Heart right ventricle (tissue), 16 donors: ENCODE measurements around the gene PLXDC2. TPM values are rescaled to one million over a fixed set of nuclear protein-coding genes. Genes with fewer than 3 reads are reported as not detected.

Source experiments
- ATAC-seq, 8 donors: fragments of 200-7000 bp; cut with Tn5 transposase; one replicate each; pipeline ENCODE4 v1.9.1; 2020; ENCODE audit warnings: mild to moderate bottlenecking in 8 of 8, moderate library complexity in 8 of 8, moderate number of reproducible peaks in 1 of 8
- DNase-seq, 2 donors: peaks; one replicate each; pipeline ENCODE4 v3.0.0-alpha.2; 2020
- H3K27ac ChIP-seq, 10 donors: fragments of 200-600 bp; sonication (generic) in 2 of 10; one replicate each; pipeline versions ENCODE4 v1.5.0 to v1.8.0; 2020 to 2022; ENCODE audit warnings: mild to moderate bottlenecking in 3 of 10
- H3K27me3 ChIP-seq, 7 donors: fragments of 200-600 bp; one replicate each; pipeline ENCODE4 v1.8.0; 2021 to 2022; ENCODE audit warnings: mild to moderate bottlenecking in 2 of 7
- H3K36me3 ChIP-seq, 9 donors: fragments of 200-600 bp; sonication (generic) in 1 of 9; one replicate each; pipeline versions ENCODE4 v1.5.0 to v1.8.0; 2020 to 2022; ENCODE audit warnings: mild to moderate bottlenecking in 2 of 9
- H3K4me1 ChIP-seq, 9 donors: fragments of 200-600 bp; sonication (generic) in 1 of 9; one replicate each; pipeline versions ENCODE4 v1.5.0 to v1.8.0; 2020 to 2022; ENCODE audit warnings: mild to moderate bottlenecking in 4 of 9
- H3K4me3 ChIP-seq, 10 donors: fragments of 200-600 bp; sonication (generic) in 2 of 10; one replicate each; pipeline versions ENCODE4 v1.5.0 to v1.8.0; 2020 to 2022; ENCODE audit warnings: mild to moderate bottlenecking in 7 of 10, moderate library complexity in 2 of 10
- H3K9me3 ChIP-seq, 11 donors: fragments of 200-600 bp in 10 of 11; sonication (generic) in 2 of 11; one replicate each; pipeline versions ENCODE4 v1.5.0 to v1.8.0; 2013 to 2022; ENCODE audit warnings: mild to moderate bottlenecking in 2 of 11, control low read depth in 1 of 11, moderate library complexity in 1 of 11
- WGBS, 2 donors: extraction: QIAGEN DNeasy Blood & Tissue Kit; methylation state at CpG; one replicate each; pipeline ENCODE4 v1.1.7; 2013; ENCODE audit warnings: inconsistent platforms in 1 of 2; 5-methylcytosine and 5-hydroxymethylcytosine counted together
- intact Hi-C, 10 donors: fragments of 100-400 bp; cut with DNase I; formaldehyde crosslinking; loops; one replicate each; pipeline versions ENCODE4 v1.11.1 to v1.14.2; 2022
- polyA plus RNA-seq, 2 donors: library from polyadenylated mRNA; stranded (reverse); fragments of 200-250 nt; gene quantifications; one replicate each; pipeline ENCODE4 v1.2.3, GENCODE V29; 2013
- total RNA-seq, 10 donors: library from RNA; stranded (reverse); fragmentation: NEBNext Ultra II Directional in 3 of 10; extraction: Animal tissue kit (Norgen Biotek cat#: 25700) in 3 of 10; gene quantifications; one replicate each; pipeline versions ENCODE4 v1.2.1 to v1.2.4, GENCODE V29; 2021 to 2023
- TF ChIP-seq, protein P1 (sequence below), 9 donors: fragments of 200-600 bp; sonication (generic) in 2 of 9; IDR thresholded peaks; one replicate each; pipeline versions ENCODE4 v1.5.0 to v1.8.0; 2021 to 2022; ENCODE audit warnings: antibody characterized with exemption in 9 of 9, mild to moderate bottlenecking in 5 of 9, moderate library complexity in 1 of 9
- donor health status: Arrhythmogenic right ventricular cardiomyopathy.
- donor health status: ischemic (EF 13 %, LVEDD 7.1; RV severe dilation, severe dysfunction).
- donor health status: healthy with polysubstance abuse.
- donor health status: DM: no; HTN: yes; CAD: no.
- donor health status: DM: no; HTN: no; CAD: no.
- donor health status: ischemic (EF 25% LVEDD 6.9; RV normal size, moderate dysfunction).
- donor health status: ischemic (EF 25% LVEDD 5.7; RV mildly dilated, moderate dysfunction).
- donor health status: healthy.
- donor health status: DM: yes; HTN: yes; CAD: no.
- donor health status: Ischemic cardiomyopathy.
- donor health status: ischemic (EF 35%, LVEDD 5.7; RV mildly dilated, moderate dysfunction).
- donor health status: nonischemic (EF 11% LVEDD 7.7; RV severe dilation, severe dysfunction).
- donor health status: DM: yes; HTN: yes; CAD: no.
- donor health status: PGD.
- donor health status: ischemic (EF 29% LVEDD 5.4; RV normal size, mild dysfunction).
- donor health status: nonischemic (EF 23%, LVEDD 6.1; RV moderate dilation, normal function).

PLXDC2 gene
- total and polyA plus RNA-seq, 12 donors, result 4.6 to 26.8 (median 16.9) TPM

GRCh38 chr10:20094226-20094976, 278.2 kb downstream of the PLXDC2 start:
- H3K4me1 ChIP-seq, result peaks cover 0 to 20% (median 9%) of the 10 kb centered on the region in 9 donors
- 75% methylated on average over 5 of the region's 5 CpGs for WGBS, 2 donors
- TF ChIP-seq, protein P1, sequence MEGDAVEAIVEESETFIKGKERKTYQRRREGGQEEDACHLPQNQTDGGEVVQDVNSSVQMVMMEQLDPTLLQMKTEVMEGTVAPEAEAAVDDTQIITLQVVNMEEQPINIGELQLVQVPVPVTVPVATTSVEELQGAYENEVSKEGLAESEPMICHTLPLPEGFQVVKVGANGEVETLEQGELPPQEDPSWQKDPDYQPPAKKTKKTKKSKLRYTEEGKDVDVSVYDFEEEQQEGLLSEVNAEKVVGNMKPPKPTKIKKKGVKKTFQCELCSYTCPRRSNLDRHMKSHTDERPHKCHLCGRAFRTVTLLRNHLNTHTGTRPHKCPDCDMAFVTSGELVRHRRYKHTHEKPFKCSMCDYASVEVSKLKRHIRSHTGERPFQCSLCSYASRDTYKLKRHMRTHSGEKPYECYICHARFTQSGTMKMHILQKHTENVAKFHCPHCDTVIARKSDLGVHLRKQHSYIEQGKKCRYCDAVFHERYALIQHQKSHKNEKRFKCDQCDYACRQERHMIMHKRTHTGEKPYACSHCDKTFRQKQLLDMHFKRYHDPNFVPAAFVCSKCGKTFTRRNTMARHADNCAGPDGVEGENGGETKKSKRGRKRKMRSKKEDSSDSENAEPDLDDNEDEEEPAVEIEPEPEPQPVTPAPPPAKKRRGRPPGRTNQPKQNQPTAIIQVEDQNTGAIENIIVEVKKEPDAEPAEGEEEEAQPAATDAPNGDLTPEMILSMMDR (IDR thresholded peaks at IDR 0.05), result no peak
- no peak for DNase-seq
- H3K4me3 ChIP-seq, result no peak overlapping the region
- H3K27me3 ChIP-seq, result no peaks in the 10 kb centered on the region
- H3K36me3 ChIP-seq, result no peaks in the 10 kb centered on the region
- peaks cover 0 to 14% (median 5%) of the 10 kb centered on the region in 11 donors for H3K9me3 ChIP-seq
- intact Hi-C loops, result loop anchor here in 1 of 10 donors (10.0 kb wide), 1 partner anchor 280 kb away; the partner anchor contains the start of gene PLXDC2
- no peak overlapping the region for H3K27ac ChIP-seq
- ATAC-seq, result no peak

DNA sequence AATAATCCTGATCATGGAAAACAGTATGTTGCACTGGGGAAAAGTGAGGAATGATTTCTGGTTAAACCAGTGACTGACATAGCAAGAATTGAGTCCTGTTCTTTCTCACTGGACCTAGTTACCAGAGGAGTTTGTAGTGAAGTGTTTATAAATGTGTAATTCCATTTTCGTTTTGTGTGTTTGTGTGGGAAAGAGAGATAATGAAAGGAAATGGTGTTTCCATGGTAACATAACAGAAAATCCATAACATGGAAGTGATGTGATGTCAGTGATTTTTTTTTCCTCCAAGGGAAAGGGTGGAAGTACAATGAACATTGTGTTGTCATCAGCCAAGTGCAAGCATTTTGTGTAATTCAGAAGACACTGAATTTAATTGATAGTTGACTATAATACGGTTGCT, 283.9 kb downstream of the PLXDC2 start:
- 30 to 36% methylated on average over 2 of the region's 2 CpGs for WGBS, 2 donors
- TF ChIP-seq, protein P1 (IDR thresholded peaks at IDR 0.05), result no peak
- Histone ChIP-seq H3K27me3 (no peaks in the 10 kb centered on the region), H3K36me3 (no peaks in the 10 kb centered on the region), H3K4me3 (peak overlapping the region in 2 of 10 donors; percentile 1 to 20), H3K27ac (peak overlapping the region in 9 of 10 donors; percentile 49 to 80 (median 66)), H3K4me1 (peaks cover 0 to 42% (median 23%) of the 10 kb centered on the region in 9 donors), H3K9me3 (no peaks in the 10 kb centered on the region)
- intact Hi-C loops, result loop anchor here in 1 of 10 donors (5.0 kb wide), 1 partner anchor 283 kb away; the partner anchor contains the start of gene PLXDC2
- DNase-seq (peak in 1 of 2 donors; percentile 11), ATAC-seq (peak in 7 of 8 donors; percentile 69 to 93 (median 87))

DNA sequence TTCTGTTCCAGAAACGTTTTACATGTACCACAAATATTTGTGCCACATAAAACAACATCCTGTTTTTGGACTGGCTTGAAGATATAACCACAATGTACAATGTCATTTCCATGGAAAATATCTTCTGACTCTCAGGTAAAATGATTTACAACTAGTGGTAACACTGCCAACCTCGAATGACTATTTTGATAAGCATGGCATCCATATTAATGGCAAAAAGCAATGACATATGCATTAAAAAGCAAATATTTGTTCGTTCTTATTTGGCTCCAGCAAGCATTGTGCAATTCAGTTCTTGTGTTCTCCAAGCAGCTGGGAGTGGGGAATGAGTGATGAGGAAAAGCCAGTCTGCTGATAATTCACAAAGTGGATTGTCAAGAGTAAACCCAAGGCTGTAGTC, 289.0 kb downstream of the PLXDC2 start:
- H3K27me3 ChIP-seq, result no peaks in the 10 kb centered on the region
- WGBS, 2 donors, result 62 to 68% methylated on average over 3 of the region's 3 CpGs
- H3K36me3 ChIP-seq, result no peaks in the 10 kb centered on the region
- ATAC-seq (no peak), DNase-seq (no peak)
- intact Hi-C loops, result no loop called here
- TF ChIP-seq, protein P1 (IDR thresholded peaks at IDR 0.05), result no peak
- H3K9me3 ChIP-seq, result no peaks in the 10 kb centered on the region
- no peak overlapping the region for H3K4me3 ChIP-seq
- H3K27ac ChIP-seq, result no peak overlapping the region
- peaks cover 0 to 20% (median 6%) of the 10 kb centered on the region in 9 donors for H3K4me1 ChIP-seq

DNA sequence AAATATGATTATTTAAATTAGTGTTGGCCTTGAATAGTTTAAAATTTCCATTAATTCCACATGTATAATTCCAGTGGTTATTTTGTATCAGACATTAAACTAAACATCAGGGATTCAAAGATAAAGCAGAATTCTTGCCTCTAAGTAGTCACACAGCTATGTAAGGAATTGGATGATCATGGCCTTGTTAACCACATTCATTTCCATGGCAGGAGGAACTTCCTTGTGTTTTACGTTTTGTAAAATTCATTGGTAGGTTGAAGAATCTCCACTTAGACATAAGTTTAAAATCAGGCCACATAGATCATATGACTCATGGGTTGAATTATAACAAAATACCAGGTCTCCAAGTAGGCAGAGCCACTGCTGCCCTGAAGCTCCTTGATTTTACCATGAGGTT, 289.7 kb downstream of the PLXDC2 start:
- WGBS, 2 donors, result 89 to 98% methylated on average over 1 of the region's 1 CpG
- Histone ChIP-seq H3K9me3 (no peaks in the 10 kb centered on the region), H3K27me3 (no peaks in the 10 kb centered on the region), H3K36me3 (no peaks in the 10 kb centered on the region), H3K4me3 (no peak overlapping the region), H3K27ac (no peak overlapping the region), H3K4me1 (peaks cover 0 to 16% (median 0%) of the 10 kb centered on the region in 9 donors)
- DNase-seq (no peak), ATAC-seq (no peak)
- TF ChIP-seq, protein P1 (IDR thresholded peaks at IDR 0.05), result no peak
- intact Hi-C loops, result no loop called here
